Measurements from ENCODE around the gene YPEL2. TPM values are rescaled to one million over a fixed set of nuclear protein-coding genes. Genes with fewer than 3 reads are reported as not detected.
A peak's percentile ranks its signal among the peaks of the same experiment; 100 is the strongest.

The YPEL2 gene
- total and polyA plus RNA-seq, 2 of the 13 experiments (the other 11 are each of a cell fraction or from before 2014, with no cell fraction given): 8.5 to 21.1 TPM

DNA sequence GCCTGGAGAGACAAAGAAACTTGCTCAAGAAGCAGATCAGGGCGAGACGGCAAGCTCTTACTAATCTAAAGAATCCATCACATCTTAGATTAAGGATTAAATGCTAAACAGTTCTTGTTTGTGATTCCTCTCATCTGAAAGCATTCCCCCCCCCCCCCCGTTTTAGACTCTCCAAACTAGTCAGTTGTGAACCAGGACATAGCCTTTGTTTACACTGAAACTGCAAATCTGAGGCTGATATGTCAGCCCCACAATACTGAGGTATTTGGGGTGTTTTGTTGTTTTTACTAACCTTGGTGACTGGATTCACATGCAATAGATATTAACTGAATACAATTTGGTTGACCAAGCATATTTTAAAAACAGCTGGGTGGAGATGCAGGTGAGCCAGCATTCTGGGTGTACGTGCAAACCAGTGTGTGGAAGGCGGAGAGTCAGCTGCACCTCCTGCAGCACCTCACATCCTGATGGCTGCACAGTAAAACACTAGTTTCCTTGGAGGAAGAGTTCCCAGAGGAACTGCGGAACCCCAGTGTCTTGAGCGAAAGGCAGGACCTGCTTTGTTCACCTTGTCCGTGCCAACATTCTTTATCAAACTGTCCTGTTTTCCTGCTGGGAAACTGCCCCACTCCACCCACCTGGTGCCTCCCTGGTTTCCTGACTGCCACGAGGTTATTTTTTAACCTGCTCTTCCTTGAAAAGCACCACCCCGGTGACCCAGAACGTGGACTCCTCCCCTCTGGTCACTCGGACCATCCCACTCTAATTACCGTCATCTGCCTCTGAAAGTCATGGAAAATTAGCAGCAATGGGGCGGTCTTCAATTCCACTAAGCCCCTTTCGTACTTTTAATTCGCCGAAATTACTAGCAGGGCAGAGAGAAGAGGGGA, 1.2 kb upstream of the YPEL2 start (continued):
- no peak for TF ChIP-seq SNAI1 (CRISPR knock-in tag; IDR thresholded peaks at IDR 0.05; ENCODE audit: borderline replicate concordance)
- no peak for TF ChIP-seq JDP2 (CRISPR knock-in tag; IDR thresholded peaks at IDR 0.05; ENCODE audit: borderline replicate concordance)
- no peak for TF ChIP-seq ZSCAN22 (CRISPR knock-in tag; IDR thresholded peaks at IDR 0.05)
- TF ChIP-seq, protein P1, sequence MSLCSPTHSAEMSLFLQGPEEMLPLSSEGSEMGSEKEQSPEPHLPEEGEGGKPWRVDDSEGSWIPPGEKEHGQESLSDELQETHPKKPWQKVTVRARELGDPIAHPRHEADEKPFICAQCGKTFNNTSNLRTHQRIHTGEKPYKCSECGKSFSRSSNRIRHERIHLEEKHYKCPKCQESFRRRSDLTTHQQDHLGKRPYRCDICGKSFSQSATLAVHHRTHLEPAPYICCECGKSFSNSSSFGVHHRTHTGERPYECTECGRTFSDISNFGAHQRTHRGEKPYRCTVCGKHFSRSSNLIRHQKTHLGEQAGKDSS (CRISPR knock-in tag; IDR thresholded peaks at IDR 0.05; ENCODE audit: borderline replicate concordance, low read depth): peak; percentile 39; the same call in 1 of the 2 replicates
- TF ChIP-seq CREM (IDR thresholded peaks at IDR 0.05): peak; percentile 42; the same call in 1 of the 2 replicates
- TF ChIP-seq CREM (CRISPR knock-in tag; IDR thresholded peaks at IDR 0.05): no peak
- 0 out of 2 replicates have a peak, but pooled peaks have one; percentile 62 for TF ChIP-seq PHF21A (CRISPR knock-in tag; IDR thresholded peaks at IDR 0.05)
- TF ChIP-seq ZNF850 (CRISPR knock-in tag; conservative IDR thresholded peaks at IDR 0.05): no peak
- TF ChIP-seq TEAD3 (CRISPR knock-in tag; optimal IDR thresholded peaks at IDR 0.05; ENCODE audit: borderline replicate concordance): peak; percentile 62
- TF ChIP-seq ELF3 (CRISPR knock-in tag; IDR thresholded peaks at IDR 0.05): peak; percentile 98
- TF ChIP-seq ZNF331 (CRISPR knock-in tag; IDR thresholded peaks at IDR 0.05): peak; percentile 81; the same call in 1 of the 2 replicates
- TF ChIP-seq ZNF546 (CRISPR knock-in tag; conservative IDR thresholded peaks at IDR 0.05): no peak
- TF ChIP-seq KDM2A (CRISPR knock-in tag; IDR thresholded peaks at IDR 0.05; ENCODE audit: borderline replicate concordance, low read depth): peak; percentile 43; the same call in 1 of the 2 replicates
- no peak for TF ChIP-seq ZNF674 (CRISPR knock-in tag; IDR thresholded peaks at IDR 0.05; ENCODE audit: low read depth)
- TF ChIP-seq TAF15 (IDR thresholded peaks at IDR 0.05; ENCODE audit: low read depth, low read length, poor library complexity, severe bottlenecking): no peak
- TF ChIP-seq GATAD1 (CRISPR knock-in tag; IDR thresholded peaks at IDR 0.05): peak; percentile 34; the same call in 1 of the 2 replicates
- peak; percentile 72; the same call in 1 of the 2 replicates for TF ChIP-seq RXRB (CRISPR knock-in tag; IDR thresholded peaks at IDR 0.05; ENCODE audit: borderline replicate concordance)
- 0 out of 2 replicates have a peak, but pooled peaks have one; percentile 41 for TF ChIP-seq HNRNPL (IDR thresholded peaks at IDR 0.05; ENCODE audit: low read depth, low read length)
- TF ChIP-seq SMAD3 (CRISPR knock-in tag; IDR thresholded peaks at IDR 0.05): peak; percentile 50; the same call in 1 of the 2 replicates
- TF ChIP-seq, protein P2, sequence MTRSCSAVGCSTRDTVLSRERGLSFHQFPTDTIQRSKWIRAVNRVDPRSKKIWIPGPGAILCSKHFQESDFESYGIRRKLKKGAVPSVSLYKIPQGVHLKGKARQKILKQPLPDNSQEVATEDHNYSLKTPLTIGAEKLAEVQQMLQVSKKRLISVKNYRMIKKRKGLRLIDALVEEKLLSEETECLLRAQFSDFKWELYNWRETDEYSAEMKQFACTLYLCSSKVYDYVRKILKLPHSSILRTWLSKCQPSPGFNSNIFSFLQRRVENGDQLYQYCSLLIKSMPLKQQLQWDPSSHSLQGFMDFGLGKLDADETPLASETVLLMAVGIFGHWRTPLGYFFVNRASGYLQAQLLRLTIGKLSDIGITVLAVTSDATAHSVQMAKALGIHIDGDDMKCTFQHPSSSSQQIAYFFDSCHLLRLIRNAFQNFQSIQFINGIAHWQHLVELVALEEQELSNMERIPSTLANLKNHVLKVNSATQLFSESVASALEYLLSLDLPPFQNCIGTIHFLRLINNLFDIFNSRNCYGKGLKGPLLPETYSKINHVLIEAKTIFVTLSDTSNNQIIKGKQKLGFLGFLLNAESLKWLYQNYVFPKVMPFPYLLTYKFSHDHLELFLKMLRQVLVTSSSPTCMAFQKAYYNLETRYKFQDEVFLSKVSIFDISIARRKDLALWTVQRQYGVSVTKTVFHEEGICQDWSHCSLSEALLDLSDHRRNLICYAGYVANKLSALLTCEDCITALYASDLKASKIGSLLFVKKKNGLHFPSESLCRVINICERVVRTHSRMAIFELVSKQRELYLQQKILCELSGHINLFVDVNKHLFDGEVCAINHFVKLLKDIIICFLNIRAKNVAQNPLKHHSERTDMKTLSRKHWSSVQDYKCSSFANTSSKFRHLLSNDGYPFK (CRISPR knock-in tag; IDR thresholded peaks at IDR 0.05; ENCODE audit: borderline replicate concordance): no peak; the same call in 1 of the 2 replicates
- no peak for TF ChIP-seq ATF7 (IDR thresholded peaks at IDR 0.05)
- no peak for TF ChIP-seq ATF7 (CRISPR knock-in tag; IDR thresholded peaks at IDR 0.05)
- TF ChIP-seq, protein P3, sequence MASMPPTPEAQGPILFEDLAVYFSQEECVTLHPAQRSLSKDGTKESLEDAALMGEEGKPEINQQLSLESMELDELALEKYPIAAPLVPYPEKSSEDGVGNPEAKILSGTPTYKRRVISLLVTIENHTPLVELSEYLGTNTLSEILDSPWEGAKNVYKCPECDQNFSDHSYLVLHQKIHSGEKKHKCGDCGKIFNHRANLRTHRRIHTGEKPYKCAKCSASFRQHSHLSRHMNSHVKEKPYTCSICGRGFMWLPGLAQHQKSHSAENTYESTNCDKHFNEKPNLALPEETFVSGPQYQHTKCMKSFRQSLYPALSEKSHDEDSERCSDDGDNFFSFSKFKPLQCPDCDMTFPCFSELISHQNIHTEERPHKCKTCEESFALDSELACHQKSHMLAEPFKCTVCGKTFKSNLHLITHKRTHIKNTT (CRISPR knock-in tag; IDR thresholded peaks at IDR 0.05): no peak
- peak; percentile 55 for TF ChIP-seq ATF1 (CRISPR knock-in tag; IDR thresholded peaks at IDR 0.05)
- TF ChIP-seq DNMT1 (CRISPR knock-in tag; IDR thresholded peaks at IDR 0.05): no peak
- peak; percentile 43; the same call in 1 of the 2 replicates for TF ChIP-seq ZNF556 (CRISPR knock-in tag; IDR thresholded peaks at IDR 0.05; ENCODE audit: borderline replicate concordance)
- no peak for TF ChIP-seq ZNF382 (CRISPR knock-in tag; IDR thresholded peaks at IDR 0.05; ENCODE audit: borderline replicate concordance)
